ENCODE results near the gene P4HA1. TPM values are rescaled to one million over a fixed set of nuclear protein-coding genes. Genes with fewer than 3 reads are reported as not detected.

P4HA1 gene
- total RNA-seq, 3 donors from 2014 or later (not counting 1 experiment from before 2014, with no cell fraction given): 13.0 to 16.3 (median 13.9) TPM

DNA sequence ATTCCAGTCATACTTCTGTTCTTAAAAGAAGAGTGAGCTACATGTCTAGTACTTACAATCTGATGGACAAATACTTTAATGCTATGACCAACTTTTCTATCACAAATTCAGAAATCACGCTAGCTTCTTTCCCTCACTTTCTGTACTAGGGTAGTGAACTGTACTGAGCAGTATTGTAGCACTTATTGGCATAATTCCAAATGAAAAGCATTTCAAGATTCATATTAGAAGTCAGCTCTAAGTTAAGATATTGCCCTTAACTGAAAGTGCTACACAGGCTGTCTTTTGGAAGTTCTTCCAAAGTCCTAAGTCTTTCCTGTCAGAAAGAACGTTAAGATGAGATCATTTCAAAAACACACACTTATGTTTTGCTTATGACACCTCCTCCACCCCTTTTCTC lies 13.4 kb downstream of the P4HA1 start:
- Histone ChIP-seq H3K27ac (ENCODE audit: low read length) (no peak overlapping the region), H3K4me1 (ENCODE audit: control insufficient read depth, insufficient read depth, low read length) (no peaks in the 10 kb centered on the region), H3K36me3 (ENCODE audit: control insufficient read depth, insufficient read depth, low read length) (no peaks in the 10 kb centered on the region), H3K9me3 (ENCODE audit: control insufficient read depth, insufficient read depth, low read length) (no peaks in the 10 kb centered on the region), H3K27me3 (ENCODE audit: control insufficient read depth, insufficient read depth, low read length) (no peaks in the 10 kb centered on the region), H3K4me3 (ENCODE audit: low read length) (no peak overlapping the region)
- Mint-ChIP-seq H3K27ac (no peak overlapping the region), H3K36me3 (no peaks in the 10 kb centered on the region), H3K27me3 (ENCODE audit: low read depth in 2 of 2) (no peaks in the 10 kb centered on the region), H3K4me1 (peaks cover 1 to 6% of the 10 kb centered on the region in 2 donors), H3K9me3 (no peaks in the 10 kb centered on the region), H3K4me3 (no peak overlapping the region)
- no peak for ATAC-seq
- no peak for DNase-seq
- WGBS (ENCODE audit: insufficient coverage): 52% methylated on average over 1 of the region's 2 CpGs
- intact Hi-C loops (cut with micrococcal nuclease): no loop called here
- no peak for TF ChIP-seq CTCF (IDR thresholded peaks at IDR 0.05)

- no peaks in the 10 kb centered on the region for H3K36me3 Mint-ChIP-seq
- no peaks in the 10 kb centered on the region for H3K27me3 Mint-ChIP-seq (ENCODE audit: low read depth in 2 of 2)
- H3K9me3 Mint-ChIP-seq: no peaks in the 10 kb centered on the region
- Histone ChIP-seq H3K9me3 (ENCODE audit: control insufficient read depth, insufficient read depth, low read length) (no peaks in the 10 kb centered on the region), H3K27ac (ENCODE audit: low read length) (no peak overlapping the region), H3K4me3 (ENCODE audit: low read length) (no peak overlapping the region), H3K4me1 (ENCODE audit: control insufficient read depth, insufficient read depth, low read length) (no peaks in the 10 kb centered on the region), H3K36me3 (ENCODE audit: control insufficient read depth, insufficient read depth, low read length) (no peaks in the 10 kb centered on the region), H3K27me3 (ENCODE audit: control insufficient read depth, insufficient read depth, low read length) (no peaks in the 10 kb centered on the region)
- no peak overlapping the region for H3K27ac Mint-ChIP-seq
- peaks cover 9 to 13% of the 10 kb centered on the region in 2 donors for H3K4me1 Mint-ChIP-seq
- no peak overlapping the region for H3K4me3 Mint-ChIP-seq
- no peak for ATAC-seq
- intact Hi-C loops (cut with micrococcal nuclease): no loop called here
- no peak for TF ChIP-seq CTCF (IDR thresholded peaks at IDR 0.05)
- no peak for DNase-seq
- WGBS (ENCODE audit: insufficient coverage): 95% methylated on average over 2 of the region's 3 CpGs
Observed at GRCh38 chr10:73079779-73080541, 16.7 kb downstream of the P4HA1 start.

- TF ChIP-seq CTCF (IDR thresholded peaks at IDR 0.05): no peak
- H3K36me3 Mint-ChIP-seq: peaks cover 8% of the 10 kb centered on the region
- DNase-seq (no peak), ATAC-seq (no peak)
- no peaks in the 10 kb centered on the region for H3K9me3 Mint-ChIP-seq
- Histone ChIP-seq H3K27me3 (ENCODE audit: control insufficient read depth, insufficient read depth, low read length) (no peaks in the 10 kb centered on the region), H3K9me3 (ENCODE audit: control insufficient read depth, insufficient read depth, low read length) (no peaks in the 10 kb centered on the region), H3K4me1 (ENCODE audit: control insufficient read depth, insufficient read depth, low read length) (no peaks in the 10 kb centered on the region), H3K27ac (ENCODE audit: low read length) (no peak overlapping the region), H3K36me3 (ENCODE audit: control insufficient read depth, insufficient read depth, low read length) (peaks cover 20% of the 10 kb centered on the region), H3K4me3 (ENCODE audit: low read length) (no peak overlapping the region)
- H3K27ac Mint-ChIP-seq: peak overlapping the region; percentile 75 to 81
- H3K27me3 Mint-ChIP-seq (ENCODE audit: low read depth in 2 of 2): no peaks in the 10 kb centered on the region
- WGBS (ENCODE audit: insufficient coverage): 53% methylated on average over 5 of the region's 6 CpGs
- H3K4me3 Mint-ChIP-seq: no peak overlapping the region
- peaks cover 8 to 9% of the 10 kb centered on the region in 2 donors for H3K4me1 Mint-ChIP-seq
- intact Hi-C loops (cut with micrococcal nuclease): no loop called here
Observed at GRCh38 chr10:73076360-73077183, 20.1 kb downstream of the P4HA1 start.
